VCaP (cell line): ENCODE measurements around the gene SGTA.

Experiments
- H3K27ac ChIP-seq: fragments of 450-650 bp; 2 replicates; pipeline ENCODE4 v1.5.1; 2017
- TF ChIP-seq, protein P1 (sequence below): fragments of 450-650 bp; conservative IDR thresholded peaks from 2 replicates; pipeline ENCODE4 v1.5.1; 2017; ENCODE audit warnings: mild to moderate bottlenecking, moderate library complexity

The SGTA gene

DNA sequence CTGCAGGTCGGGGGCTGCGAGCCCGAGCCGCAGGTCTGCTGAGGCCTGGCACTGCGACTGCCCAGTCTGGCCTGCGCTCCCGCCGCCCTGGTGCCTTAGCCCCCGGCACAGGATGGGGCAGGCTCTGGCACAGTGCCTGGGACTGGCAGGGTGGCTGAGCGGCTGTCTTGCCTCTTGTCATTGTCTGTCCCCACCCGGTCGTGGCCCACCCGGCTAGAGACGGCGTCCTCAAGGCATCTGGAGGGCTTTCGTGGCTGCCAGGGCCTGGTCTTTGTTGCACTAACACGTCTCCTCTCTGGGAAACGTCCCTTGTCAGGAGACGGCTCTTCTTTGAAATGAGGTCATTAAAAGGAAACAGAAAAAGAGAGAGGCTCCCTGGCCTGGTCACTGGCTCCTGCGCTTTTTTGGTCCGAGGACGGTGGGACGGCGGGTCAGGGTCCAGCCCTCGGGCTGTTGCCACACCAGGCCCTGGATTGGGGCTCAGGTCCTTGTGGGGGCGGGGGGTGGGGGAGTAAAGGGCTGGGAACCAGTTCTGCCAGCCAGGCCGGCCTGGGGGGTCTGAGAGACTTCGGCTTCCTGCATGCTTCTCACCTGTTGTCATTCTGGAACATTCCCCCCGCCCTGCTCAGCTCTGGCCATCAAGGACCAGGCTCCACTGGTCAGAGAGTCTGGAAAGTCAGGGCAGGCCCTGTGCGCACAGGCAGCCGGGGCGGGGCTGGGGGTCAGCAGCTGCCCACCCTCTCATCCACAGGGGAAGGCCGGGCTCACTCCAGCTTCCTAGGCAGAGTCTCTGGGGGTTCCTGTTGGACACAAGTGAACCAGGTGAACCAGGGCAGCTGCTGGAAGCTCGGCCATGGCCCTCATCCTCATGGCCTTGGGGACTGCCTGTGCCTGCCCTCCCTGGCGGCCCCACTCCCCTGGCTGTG is 30.4 kb upstream of the SGTA start:
- H3K27ac ChIP-seq, result no peak overlapping the region
- TF ChIP-seq, protein P1, sequence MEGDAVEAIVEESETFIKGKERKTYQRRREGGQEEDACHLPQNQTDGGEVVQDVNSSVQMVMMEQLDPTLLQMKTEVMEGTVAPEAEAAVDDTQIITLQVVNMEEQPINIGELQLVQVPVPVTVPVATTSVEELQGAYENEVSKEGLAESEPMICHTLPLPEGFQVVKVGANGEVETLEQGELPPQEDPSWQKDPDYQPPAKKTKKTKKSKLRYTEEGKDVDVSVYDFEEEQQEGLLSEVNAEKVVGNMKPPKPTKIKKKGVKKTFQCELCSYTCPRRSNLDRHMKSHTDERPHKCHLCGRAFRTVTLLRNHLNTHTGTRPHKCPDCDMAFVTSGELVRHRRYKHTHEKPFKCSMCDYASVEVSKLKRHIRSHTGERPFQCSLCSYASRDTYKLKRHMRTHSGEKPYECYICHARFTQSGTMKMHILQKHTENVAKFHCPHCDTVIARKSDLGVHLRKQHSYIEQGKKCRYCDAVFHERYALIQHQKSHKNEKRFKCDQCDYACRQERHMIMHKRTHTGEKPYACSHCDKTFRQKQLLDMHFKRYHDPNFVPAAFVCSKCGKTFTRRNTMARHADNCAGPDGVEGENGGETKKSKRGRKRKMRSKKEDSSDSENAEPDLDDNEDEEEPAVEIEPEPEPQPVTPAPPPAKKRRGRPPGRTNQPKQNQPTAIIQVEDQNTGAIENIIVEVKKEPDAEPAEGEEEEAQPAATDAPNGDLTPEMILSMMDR, result no peak

GRCh38 chr19:2812414-2813234 is 29.6 kb upstream of the SGTA start:
- no peak overlapping the region for H3K27ac ChIP-seq
- TF ChIP-seq, protein P1, result no peak

DNA sequence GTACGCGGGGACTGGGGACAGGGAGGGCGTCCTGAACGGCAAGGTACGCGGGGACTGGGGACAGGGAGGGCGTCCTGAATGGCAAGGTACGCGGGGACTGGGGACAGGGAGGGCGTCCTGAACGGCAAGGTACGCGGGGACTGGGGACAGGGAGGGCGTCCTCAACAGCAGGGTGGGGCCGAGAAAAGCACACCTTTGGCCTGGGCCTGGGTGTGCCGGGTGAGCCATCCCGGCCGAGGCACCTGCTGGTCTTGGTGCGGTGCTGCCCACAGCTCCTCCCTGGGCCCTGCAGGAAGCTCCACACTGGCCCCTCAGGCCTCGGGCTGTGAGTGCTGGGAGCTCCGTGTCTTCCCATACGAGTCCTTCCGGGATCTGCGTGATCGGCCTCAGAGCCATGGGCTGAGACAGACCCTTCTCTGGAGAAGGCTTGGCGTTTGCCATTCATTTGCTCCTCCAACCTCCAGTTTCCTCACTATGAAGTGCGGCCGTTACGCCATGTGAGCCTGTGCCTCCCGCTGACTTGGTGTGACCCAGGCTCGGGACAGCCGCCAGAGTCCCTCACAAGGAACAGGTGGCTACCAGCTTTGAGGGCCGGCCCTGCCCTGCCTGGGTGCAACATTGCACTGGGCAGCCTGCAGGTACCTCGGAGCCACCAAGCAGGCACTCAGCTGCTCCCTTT is 28.8 kb upstream of the SGTA start:
- TF ChIP-seq, protein P1, result no peak
- H3K27ac ChIP-seq, result no peak overlapping the region

- no peak overlapping the region for H3K27ac ChIP-seq
- TF ChIP-seq, protein P1, result no peak
Observed at GRCh38 chr19:2811221-2811722, 28.2 kb upstream of the SGTA start.

DNA sequence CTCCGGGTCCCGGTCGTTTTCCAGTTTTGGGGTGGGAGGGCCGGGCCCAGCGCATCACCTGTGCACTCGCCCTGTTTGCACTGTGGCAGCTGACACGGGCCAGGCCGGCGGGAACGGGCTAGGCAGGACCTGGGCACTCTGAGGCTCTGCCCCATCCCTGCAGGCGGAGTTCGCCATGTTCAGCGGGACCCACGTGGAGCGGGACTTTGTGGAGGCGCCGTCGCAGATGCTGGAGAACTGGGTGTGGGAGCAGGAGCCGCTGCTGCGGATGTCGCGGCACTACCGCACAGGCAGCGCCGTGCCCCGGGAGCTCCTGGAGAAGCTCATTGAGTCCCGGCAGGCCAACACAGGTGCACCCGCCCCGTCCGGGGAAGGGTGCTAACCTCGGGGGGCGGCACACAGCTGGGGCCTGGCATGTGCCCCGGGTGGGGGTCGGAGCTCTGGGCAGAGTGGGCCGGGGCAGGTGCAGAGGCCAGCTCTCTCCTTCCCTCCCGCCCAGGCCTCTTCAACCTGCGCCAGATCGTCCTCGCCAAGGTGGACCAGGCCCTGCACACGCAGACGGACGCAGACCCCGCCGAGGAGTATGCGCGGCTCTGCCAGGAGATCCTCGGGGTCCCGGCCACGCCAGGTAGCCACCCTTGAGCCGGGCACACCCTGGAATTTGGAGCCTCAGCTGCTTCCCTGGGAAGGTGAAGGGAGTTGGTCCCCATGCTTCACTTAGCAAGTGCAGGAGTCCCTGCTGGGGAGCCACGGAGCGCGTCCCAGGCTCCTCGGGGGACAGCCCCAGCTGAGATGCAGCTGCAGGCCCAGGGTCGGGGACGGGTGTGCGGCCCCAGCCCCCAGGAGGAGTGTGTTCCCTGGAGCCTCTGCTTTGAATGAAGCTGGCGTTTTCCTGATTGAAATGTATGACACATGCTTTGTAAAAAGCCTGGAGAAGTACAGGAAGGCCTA is 27.3 kb upstream of the SGTA start:
- H3K27ac ChIP-seq, result no peak overlapping the region
- TF ChIP-seq, protein P1, result no peak

- TF ChIP-seq, protein P1, result no peak
- H3K27ac ChIP-seq, result no peak overlapping the region
Observed at GRCh38 chr19:2809387-2810140, 26.5 kb upstream of the SGTA start.
